Ammon's horn (tissue), 1 donor: ENCODE measurements around the gene CTDNEP1.

Source experiments
- DNase-seq: peaks from one replicate; pipeline ENCODE4 v3.0.0-alpha.2; 2016; ENCODE audit warnings: low spot score

CTDNEP1 gene

GRCh38 chr17:7280519-7281073 lies 29.1 kb upstream of the CTDNEP1 start:
- DNase-seq, result peak; percentile 89

- DNase-seq, result no peak
Measured at GRCh38 chr17:7279448-7279847, 27.9 kb upstream of the CTDNEP1 start.

- DNase-seq, result no peak
Measured at GRCh38 chr17:7266784-7267183, 15.2 kb upstream of the CTDNEP1 start.

GRCh38 chr17:7263801-7264078 lies 12.2 kb upstream of the CTDNEP1 start:
- no peak for DNase-seq

GRCh38 chr17:7262935-7263800 lies 11.6 kb upstream of the CTDNEP1 start:
- no peak for DNase-seq

GRCh38 chr17:7262192-7262934 lies 10.8 kb upstream of the CTDNEP1 start, which contains the start of gene CLDN7:
CLDN7 (minus strand) TSS chr17:7262478; CDS start chr17:7262043, 435 bp downstream.
- no peak for DNase-seq

- DNase-seq, result no peak
Measured at GRCh38 chr17:7261379-7262191, 10.1 kb upstream of the CTDNEP1 start.

- no peak for DNase-seq
Measured at GRCh38 chr17:7260651-7261378, 9.3 kb upstream of the CTDNEP1 start.

- no peak for DNase-seq
Measured at GRCh38 chr17:7260151-7260550, 8.6 kb upstream of the CTDNEP1 start.

- DNase-seq, result no peak
Measured at GRCh38 chr17:7259555-7259889, 8.0 kb upstream of the CTDNEP1 start.

GRCh38 chr17:7258731-7259554 lies 7.4 kb upstream of the CTDNEP1 start:
- DNase-seq, result no peak

- DNase-seq, result no peak
Measured at GRCh38 chr17:7256766-7257456, 5.4 kb upstream of the CTDNEP1 start.

GRCh38 chr17:7254511-7254910 lies 3.0 kb upstream of the CTDNEP1 start:
- DNase-seq, result no peak

GRCh38 chr17:7253082-7253481 lies 1.5 kb upstream of the CTDNEP1 start:
- DNase-seq, result no peak

- DNase-seq, result peak; percentile 94
Measured at GRCh38 chr17:7252176-7253043, 876 bp upstream of the CTDNEP1 start, which contains the start of gene ELP5. ELP5 (plus strand) TSS chr17:7252215; CDS start chr17:7252551, 336 bp downstream.

- no peak for DNase-seq
Measured at GRCh38 chr17:7250695-7251627, 573 bp downstream of the CTDNEP1 start.

- no peak for DNase-seq
Measured at GRCh38 chr17:7249830-7250229, 1.7 kb downstream of the CTDNEP1 start.

- DNase-seq, result no peak
Measured at GRCh38 chr17:7249214-7249613, 2.3 kb downstream of the CTDNEP1 start.
